ENCODE data around the gene CD59.
"Not testable (repeated sequence)": the region's sequence is repeated elsewhere in the genome, so short reads cannot be mapped to it uniquely, and the experiment has no call there.

Gene CD59

GRCh38 chr11:33670250-33671011 lies 65.8 kb downstream of the CD59 start:
- in situ Hi-C loops (cut with MboI; ENCODE audit: low sequenced_read_pairs), result no loop called here

GRCh38 chr11:33669598-33670249 lies 66.5 kb downstream of the CD59 start:
- in situ Hi-C loops (cut with MboI; ENCODE audit: low sequenced_read_pairs), result no loop called here

- in situ Hi-C loops (cut with MboI; ENCODE audit: low sequenced_read_pairs), result no loop called here
Measured at GRCh38 chr11:33668951-33669596, 67.1 kb downstream of the CD59 start.

DNA sequence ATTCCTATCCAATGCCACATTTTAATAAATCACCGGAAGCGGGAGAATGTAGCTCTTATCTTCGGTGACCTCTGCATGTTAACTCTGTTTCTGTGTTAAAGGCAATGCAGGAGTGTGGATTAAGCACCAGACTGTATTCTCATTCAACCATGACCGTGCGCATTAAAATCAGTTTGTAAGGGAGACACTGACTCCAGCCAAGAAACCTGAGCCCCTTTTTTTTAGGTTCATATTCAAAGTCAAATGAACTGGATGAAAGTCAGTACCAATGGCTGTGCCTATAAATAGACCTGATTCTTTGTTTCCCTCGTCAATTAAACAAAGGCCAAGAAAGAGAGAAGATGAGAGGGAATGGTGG lies 67.8 kb downstream of the CD59 start:
- in situ Hi-C loops (cut with MboI; ENCODE audit: low sequenced_read_pairs), result no loop called here

DNA sequence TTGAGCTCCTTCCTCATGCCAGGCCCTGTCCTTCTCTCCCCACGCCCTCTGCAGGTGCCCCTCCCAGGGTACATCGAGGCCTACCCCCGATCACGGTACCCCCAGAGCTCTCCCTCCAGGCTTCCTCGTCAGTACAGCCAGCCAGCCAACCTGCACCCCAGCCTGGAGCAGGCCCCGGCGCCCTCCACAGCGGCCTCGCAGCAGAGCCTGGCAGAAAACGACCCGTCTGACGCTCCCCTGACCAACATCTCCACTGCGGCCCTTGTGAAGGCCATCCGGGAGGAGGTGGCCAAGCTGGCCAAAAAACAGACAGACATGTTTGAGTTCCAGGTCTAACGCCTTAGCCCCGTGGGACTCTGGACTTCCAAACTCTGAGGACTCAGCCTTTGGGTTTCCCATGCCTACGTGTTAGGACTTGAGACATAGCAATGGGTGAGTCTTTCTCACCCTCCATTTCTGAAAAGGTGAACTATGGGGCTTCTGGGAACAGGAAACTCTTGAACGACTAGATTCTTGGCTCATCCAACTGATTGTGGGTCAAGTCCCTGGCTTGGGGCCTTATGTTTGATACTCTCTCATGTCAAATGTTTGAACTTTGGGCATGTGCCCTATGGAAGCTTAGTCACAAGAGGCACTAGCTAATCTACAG lies 68.3 kb downstream of the CD59 start:
- in situ Hi-C loops (cut with MboI; ENCODE audit: low sequenced_read_pairs), result no loop called here

DNA sequence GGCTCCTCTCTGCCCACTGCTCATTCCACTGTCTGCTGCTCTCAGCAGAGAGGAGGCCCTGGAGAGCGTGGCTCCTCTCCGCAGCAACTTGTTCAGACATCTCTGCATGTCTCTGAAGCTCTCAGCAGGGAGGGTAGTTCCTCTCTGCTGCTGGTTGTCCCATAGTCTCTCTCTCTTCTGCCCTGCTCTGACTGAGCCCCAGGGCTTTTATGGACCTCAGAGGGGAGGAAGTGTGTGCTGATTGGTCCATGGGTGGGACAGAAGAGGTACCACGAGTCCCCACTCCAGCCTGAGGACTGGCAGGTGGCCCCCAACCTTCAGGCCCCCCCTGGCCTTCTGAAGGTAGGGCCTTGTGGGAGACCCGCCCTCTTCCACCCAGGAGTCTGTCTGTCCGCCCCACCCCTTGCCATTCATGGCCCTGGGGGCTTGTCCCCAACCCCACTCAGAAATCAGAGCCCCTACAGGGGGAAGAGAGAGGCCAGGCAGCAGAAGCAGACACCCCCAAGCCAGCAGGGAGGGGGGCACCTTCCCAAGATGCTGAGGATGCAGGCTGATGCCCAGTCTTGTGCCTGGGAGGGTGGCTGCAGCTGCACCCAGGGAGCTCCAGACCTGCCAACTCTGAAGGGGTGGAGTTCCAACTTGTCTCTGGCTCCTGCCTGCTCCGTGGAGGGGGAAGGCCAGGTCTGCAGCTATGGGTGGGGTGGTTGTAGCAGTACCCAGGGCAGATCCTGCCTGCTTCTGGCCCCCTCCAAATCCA lies 70.7 kb downstream of the CD59 start:
- in situ Hi-C loops (cut with MboI; ENCODE audit: low sequenced_read_pairs), result no loop called here

DNA sequence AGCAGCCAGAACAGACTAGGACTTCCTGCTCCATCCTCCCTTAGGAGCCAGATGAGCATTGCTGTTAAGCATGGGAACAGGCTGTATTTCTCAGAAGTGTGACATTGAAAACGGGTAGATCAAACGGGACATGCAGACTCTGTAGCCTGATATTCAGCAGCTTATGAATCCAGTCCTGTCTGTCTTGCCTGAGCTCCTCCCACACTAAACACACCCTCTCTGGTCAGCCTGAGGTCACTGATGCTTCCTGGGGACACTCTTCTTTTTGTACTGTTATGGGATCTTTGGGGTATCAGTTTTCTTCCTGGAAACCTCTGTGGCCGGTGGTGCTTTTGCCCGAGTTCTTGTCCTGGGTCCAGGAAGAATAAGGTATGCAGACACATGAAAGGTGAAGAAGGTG lies 71.4 kb downstream of the CD59 start:
- in situ Hi-C loops (cut with MboI; ENCODE audit: low sequenced_read_pairs), result no loop called here

DNA sequence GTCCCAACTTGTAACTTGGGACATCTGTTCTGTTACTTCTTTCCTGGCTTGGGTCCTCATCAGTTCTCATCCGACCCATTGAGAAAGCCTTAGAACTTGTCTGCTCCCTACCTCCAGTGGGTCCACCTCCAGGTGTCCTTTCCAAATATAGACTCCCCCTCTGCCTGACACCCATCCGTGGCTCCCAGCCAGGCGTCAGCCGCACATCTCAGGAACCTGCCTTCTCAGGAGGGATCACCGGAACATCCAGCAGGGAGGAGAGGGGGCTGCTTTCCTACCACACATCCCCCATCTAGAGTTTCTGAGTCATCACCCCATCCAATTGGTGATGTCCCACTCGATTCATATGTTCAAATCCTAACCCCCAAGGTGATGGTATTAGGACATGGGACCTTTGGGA lies 72.1 kb downstream of the CD59 start:
- in situ Hi-C loops (cut with MboI; ENCODE audit: low sequenced_read_pairs), result no loop called here

DNA sequence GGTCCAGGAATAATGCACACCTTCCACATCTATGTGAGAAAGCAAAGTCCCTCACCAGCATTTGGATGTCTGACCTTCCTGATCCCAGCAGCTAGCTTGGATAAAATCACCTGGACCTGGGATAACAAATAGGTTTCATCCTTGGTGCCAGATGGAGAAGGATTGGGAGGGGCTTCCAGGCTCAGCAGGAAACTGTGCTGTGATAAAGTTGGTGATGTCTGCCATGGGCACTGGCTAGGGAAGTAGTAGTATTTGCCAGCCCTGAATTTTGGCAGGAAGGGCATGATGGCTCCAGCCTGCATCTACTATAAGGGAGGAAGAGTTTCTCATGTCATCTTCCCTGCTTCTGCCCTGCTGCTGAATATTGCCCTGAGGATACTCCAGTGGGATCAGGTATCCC lies 73.1 kb downstream of the CD59 start:
- in situ Hi-C loops (cut with MboI; ENCODE audit: low sequenced_read_pairs), result no loop called here

GRCh38 chr11:33661526-33661925 lies 74.7 kb downstream of the CD59 start:
- in situ Hi-C loops (cut with MboI; ENCODE audit: low sequenced_read_pairs), result not testable (repeated sequence)

DNA sequence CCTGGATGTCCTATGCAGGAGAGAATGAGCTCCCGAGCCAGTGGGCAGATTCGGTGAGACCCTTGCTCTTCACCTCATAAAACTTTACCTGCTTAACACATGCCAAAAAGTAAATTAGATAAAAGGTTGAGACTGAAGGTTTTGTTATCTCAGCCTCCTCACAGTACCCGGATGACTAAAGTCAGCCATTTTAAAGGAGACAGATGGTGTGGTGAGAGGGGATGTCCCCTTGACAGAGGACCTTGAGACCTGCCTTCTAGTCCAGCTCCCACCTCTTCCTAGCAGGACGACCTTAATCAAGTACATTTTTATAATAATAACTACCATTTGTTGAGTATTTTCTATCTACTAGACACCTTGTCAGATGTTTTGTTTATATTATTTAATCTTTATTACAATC lies 75.3 kb downstream of the CD59 start:
- in situ Hi-C loops (cut with MboI; ENCODE audit: low sequenced_read_pairs), result no loop called here

DNA sequence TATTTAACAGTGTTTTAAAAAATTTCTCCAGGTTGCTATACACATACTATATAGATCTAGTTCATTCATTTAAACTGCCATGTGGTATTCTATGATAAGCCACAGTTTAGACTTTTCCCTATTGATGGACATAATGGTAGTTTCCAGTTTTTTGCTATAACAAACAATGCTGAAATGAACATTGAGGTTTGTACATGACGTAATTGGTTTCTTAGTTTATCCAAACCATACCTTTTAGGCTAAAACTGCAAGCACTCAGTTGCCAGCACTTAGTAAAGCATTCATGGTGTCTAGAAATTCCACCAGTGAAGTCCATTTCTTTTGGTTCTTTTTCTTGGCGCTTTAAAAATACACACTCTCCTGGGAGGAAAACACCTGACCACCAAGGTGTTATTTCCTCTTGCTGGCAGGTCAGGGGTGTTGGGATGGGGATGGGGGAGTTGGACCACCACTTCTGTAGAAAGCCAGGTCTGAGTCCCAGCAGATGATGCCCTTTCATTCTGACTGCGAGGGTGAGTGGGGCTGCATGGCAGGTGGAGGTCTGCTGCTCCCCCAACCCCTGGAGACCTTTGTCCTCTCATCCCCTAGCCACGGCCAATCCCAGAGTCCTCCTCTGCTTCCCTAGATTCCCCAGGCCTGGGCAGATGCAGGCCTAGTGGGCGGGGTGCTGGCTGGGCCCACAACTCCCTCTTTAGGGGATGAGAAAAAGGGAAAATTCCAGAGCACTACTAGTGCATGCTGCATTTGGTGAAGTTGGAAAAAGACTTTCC lies 76.7 kb downstream of the CD59 start:
- in situ Hi-C loops (cut with MboI; ENCODE audit: low sequenced_read_pairs), result no loop called here

GRCh38 chr11:33658195-33658900 lies 77.9 kb downstream of the CD59 start:
- in situ Hi-C loops (cut with MboI; ENCODE audit: low sequenced_read_pairs), result no loop called here

GRCh38 chr11:33657757-33658156 lies 78.5 kb downstream of the CD59 start:
- in situ Hi-C loops (cut with MboI; ENCODE audit: low sequenced_read_pairs), result no loop called here

GRCh38 chr11:33656768-33657167 lies 79.5 kb downstream of the CD59 start:
- in situ Hi-C loops (cut with MboI; ENCODE audit: low sequenced_read_pairs), result no loop called here

GRCh38 chr11:33655842-33656600 lies 80.2 kb downstream of the CD59 start:
- in situ Hi-C loops (cut with MboI; ENCODE audit: low sequenced_read_pairs), result no loop called here

DNA sequence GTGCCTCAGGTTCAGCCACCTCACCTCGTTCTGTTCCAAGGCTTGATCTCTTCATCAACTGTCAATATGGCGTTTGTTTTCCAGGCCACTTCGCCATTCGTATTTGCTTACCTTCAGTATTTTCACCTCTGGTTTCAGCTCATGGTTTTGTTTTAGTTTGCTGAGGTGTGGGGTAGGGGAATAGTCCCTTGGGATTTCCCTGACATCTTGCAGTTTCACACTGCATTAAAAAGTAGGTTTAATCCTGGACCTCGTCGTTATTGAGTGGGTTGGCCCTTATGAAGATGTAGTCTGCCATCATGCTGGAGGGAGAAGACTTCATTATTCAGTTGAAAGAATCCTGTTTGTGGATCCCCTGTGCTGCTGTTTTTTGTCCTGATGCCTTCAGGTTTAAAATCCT lies 81.6 kb downstream of the CD59 start:
- in situ Hi-C loops (cut with MboI; ENCODE audit: low sequenced_read_pairs), result no loop called here
